HepG2 (cell line): ENCODE measurements around the gene PRM3. TPM values are rescaled to one million over a fixed set of nuclear protein-coding genes. Genes with fewer than 3 reads are reported as not detected.
A peak's percentile ranks its signal among the peaks of the same experiment; 100 is the strongest.

ENCODE experiments used
- AHR ChIP-seq: IDR thresholded peaks from 2 replicates; pipeline ENCODE4 v1.6.1; 2018; ENCODE audit warnings: missing genetic modification reagents, missing compliant biosample characterization
- BORCS8-MEF2B ChIP-seq: sonication (generic); formaldehyde crosslinking; IDR thresholded peaks from 2 replicates; pipeline ENCODE4 v1.8.0; 2022; ENCODE audit warnings: mild to moderate bottlenecking, missing genetic modification reagents
- GRHL1 ChIP-seq: sonication (generic); formaldehyde crosslinking; conservative IDR thresholded peaks from 2 replicates; pipeline ENCODE4 v1.8.0; 2022; ENCODE audit warnings: missing genetic modification reagents
- TBP ChIP-seq: sonication (generic); formaldehyde crosslinking; IDR thresholded peaks from 2 replicates; pipeline ENCODE4 v1.5.0; 2020; ENCODE audit warnings: missing genetic modification reagents
- TBX2 ChIP-seq: sonication (generic); formaldehyde crosslinking; IDR thresholded peaks from 2 replicates; pipeline ENCODE4 v1.5.0; 2020; ENCODE audit warnings: missing genetic modification reagents, mild to moderate bottlenecking, borderline replicate concordance
- TGIF2 ChIP-seq: IDR thresholded peaks from 2 replicates; pipeline ENCODE4 v1.6.1; 2016; ENCODE audit warnings: control low read depth, missing compliant biosample characterization
- USF2 ChIP-seq, 2 experiments: sonication (generic) in 1 of 2; formaldehyde crosslinking in 1 of 2; IDR thresholded peaks; 2 replicates each; pipeline versions ENCODE4 v1.5.1 to v1.6.1; 2011 to 2020; ENCODE audit warnings: borderline replicate concordance in 1 of 2, low read depth in 1 of 2, low read length in 1 of 2, mild to moderate bottlenecking in 1 of 2, missing genetic modification reagents in 1 of 2, moderate library complexity in 1 of 2
- ZMYM2 ChIP-seq: sonication (generic); formaldehyde crosslinking; IDR thresholded peaks from 2 replicates; pipeline ENCODE4 v1.8.0; 2022; ENCODE audit warnings: mild to moderate bottlenecking, missing genetic modification reagents
- ZNF451 ChIP-seq: sonication (generic); formaldehyde crosslinking; IDR thresholded peaks from 2 replicates; pipeline ENCODE4 v1.5.0; 2020; ENCODE audit warnings: mild to moderate bottlenecking, missing genetic modification reagents
- polyA plus RNA-seq, 8 experiments: library from polyadenylated mRNA; depleted of rRNA in 3 of 8; stranded (reverse) in 7 of 8; unstranded in 1 of 8; fragments of >200 nt; fragmentation: Illumina TruSeq in 4 of 8; extraction: Trizol in 4 of 8; gene quantifications; 2 replicates each; pipeline versions ENCODE4 v1.2.1 to v1.2.3, GENCODE V29; 2011 to 2016; ENCODE audit warnings: low read depth in 4 of 8, missing spikeins in 1 of 8, mixed read lengths in 1 of 8; ENCODE audit not compliant: insufficient read depth in 1 of 8
- total RNA-seq, 5 experiments: library from RNA; depleted of rRNA; stranded (reverse); fragments of >200 nt; fragmentation: Illumina TruSeq; extraction: Trizol; gene quantifications; 2 replicates each; pipeline ENCODE4 v1.2.3, GENCODE V29; 2016; ENCODE audit warnings: low read depth in 1 of 5
- TF ChIP-seq, protein P1 (sequence below): sonication (generic); formaldehyde crosslinking; IDR thresholded peaks from 2 replicates; pipeline ENCODE4 v1.5.0; 2020; ENCODE audit warnings: mild to moderate bottlenecking, low read depth, missing genetic modification reagents, borderline replicate concordance
- TF ChIP-seq, protein P2 (sequence below): sonication (generic); formaldehyde crosslinking; IDR thresholded peaks from 2 replicates; pipeline ENCODE4 v1.4.0; 2020; ENCODE audit warnings: missing genetic modification reagents
- TF ChIP-seq, protein P3 (sequence below): sonication (generic); formaldehyde crosslinking; conservative IDR thresholded peaks from 2 replicates; pipeline ENCODE4 v1.4.0; 2020; ENCODE audit warnings: missing genetic modification reagents
- TF ChIP-seq, protein P4 (sequence below): sonication (generic); formaldehyde crosslinking; IDR thresholded peaks from 2 replicates; pipeline ENCODE4 v1.8.1; 2022; ENCODE audit warnings: low read depth, mild to moderate bottlenecking, missing genetic modification reagents
- TF ChIP-seq, protein P5 (sequence below): sonication (generic); formaldehyde crosslinking; IDR thresholded peaks from 2 replicates; pipeline ENCODE4 v1.4.0; 2020; ENCODE audit warnings: missing genetic modification reagents

PRM3 gene
- total and polyA plus RNA-seq, 2 of the 13 experiments (the other 11 are each of a cell fraction or from before 2014, with no cell fraction given), result not detected

DNA sequence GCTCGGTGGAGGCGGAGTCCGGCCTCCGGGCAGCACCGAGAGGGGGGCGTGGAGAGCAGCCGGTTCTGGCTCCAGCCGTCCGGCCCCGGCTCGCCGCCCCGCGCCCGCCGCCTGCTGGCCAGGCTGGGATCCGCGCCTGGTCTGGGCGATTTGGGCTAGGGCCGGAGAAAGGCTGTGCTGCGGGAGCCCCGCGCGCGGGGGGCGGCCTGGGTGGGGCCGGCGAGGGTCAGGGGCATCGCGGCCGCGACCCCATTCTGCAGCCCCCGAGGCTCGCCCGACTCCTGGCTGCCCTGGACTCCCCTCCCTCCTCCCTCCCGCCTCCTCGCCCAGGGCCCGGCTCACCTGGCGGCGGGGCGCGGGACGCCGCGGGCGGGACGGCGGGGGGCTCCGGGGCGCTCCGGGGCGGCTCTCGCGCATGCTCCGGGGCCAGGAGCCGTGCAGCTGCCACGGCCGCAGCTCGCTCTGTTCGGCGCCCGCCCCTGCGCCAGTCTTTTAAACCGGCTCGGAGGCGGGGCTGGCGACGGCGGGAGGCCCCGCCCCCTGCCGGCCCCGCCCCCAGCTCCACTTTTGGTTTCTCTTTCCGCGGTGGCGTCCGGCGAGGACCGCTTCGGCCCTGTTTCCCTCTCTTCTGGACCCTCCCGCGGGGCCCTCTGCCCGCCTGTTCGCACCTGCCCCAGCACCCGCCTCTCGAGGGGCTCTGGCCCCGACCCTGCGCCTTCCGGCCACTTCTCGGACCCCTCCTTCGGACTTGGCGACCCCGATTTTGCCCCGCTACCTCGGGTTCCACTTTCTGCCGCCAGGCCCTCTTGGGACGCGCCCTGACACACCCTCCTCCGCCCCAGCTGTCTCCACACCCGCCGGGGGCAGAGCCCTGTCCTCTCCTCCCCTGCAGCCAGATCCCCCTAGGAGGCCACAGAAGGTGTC lies 17.4 kb downstream of the PRM3 start, which contains the start of gene SOCS1 (continued):
- no peak for TF ChIP-seq GRHL1 (CRISPR knock-in tag)
- 0 out of 2 replicates have a peak, but pooled peaks have one; percentile 40 for TF ChIP-seq TBP (CRISPR knock-in tag)
- TF ChIP-seq, protein P1, sequence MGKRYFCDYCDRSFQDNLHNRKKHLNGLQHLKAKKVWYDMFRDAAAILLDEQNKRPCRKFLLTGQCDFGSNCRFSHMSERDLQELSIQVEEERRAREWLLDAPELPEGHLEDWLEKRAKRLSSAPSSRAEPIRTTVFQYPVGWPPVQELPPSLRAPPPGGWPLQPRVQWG, result no peak
- peak; percentile 70 for TF ChIP-seq TBX2
- peak; percentile 58; the same call in 1 of the 2 replicates for TF ChIP-seq AHR (CRISPR knock-in tag)
- TF ChIP-seq BORCS8-MEF2B (CRISPR knock-in tag), result peak; percentile 20; the same call in 1 of the 2 replicates
- TF ChIP-seq, protein P2, sequence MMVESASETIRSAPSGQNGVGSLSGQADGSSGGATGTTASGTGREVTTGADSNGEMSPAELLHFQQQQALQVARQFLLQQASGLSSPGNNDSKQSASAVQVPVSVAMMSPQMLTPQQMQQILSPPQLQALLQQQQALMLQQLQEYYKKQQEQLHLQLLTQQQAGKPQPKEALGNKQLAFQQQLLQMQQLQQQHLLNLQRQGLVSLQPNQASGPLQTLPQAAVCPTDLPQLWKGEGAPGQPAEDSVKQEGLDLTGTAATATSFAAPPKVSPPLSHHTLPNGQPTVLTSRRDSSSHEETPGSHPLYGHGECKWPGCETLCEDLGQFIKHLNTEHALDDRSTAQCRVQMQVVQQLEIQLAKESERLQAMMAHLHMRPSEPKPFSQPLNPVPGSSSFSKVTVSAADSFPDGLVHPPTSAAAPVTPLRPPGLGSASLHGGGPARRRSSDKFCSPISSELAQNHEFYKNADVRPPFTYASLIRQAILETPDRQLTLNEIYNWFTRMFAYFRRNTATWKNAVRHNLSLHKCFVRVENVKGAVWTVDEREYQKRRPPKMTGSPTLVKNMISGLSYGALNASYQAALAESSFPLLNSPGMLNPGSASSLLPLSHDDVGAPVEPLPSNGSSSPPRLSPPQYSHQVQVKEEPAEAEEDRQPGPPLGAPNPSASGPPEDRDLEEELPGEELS (CRISPR knock-in tag), result peak; percentile 68
- no peak for TF ChIP-seq ZNF451
- no peak for TF ChIP-seq USF2 (IDR thresholded peaks at IDR 0.05; ENCODE audit: low read depth, low read length)
- TF ChIP-seq USF2 (CRISPR knock-in tag; IDR thresholded peaks at IDR 0.05; ENCODE audit: borderline replicate concordance), result peak; percentile 67; the same call in 1 of the 2 replicates
- TF ChIP-seq ZMYM2 (CRISPR knock-in tag), result no peak
- TF ChIP-seq, protein P3, sequence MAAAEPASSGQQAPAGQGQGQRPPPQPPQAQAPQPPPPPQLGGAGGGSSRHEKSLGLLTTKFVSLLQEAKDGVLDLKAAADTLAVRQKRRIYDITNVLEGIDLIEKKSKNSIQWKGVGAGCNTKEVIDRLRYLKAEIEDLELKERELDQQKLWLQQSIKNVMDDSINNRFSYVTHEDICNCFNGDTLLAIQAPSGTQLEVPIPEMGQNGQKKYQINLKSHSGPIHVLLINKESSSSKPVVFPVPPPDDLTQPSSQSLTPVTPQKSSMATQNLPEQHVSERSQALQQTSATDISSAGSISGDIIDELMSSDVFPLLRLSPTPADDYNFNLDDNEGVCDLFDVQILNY (CRISPR knock-in tag), result peak; percentile 48; the same call in 1 of the 2 replicates
- TF ChIP-seq, protein P4, sequence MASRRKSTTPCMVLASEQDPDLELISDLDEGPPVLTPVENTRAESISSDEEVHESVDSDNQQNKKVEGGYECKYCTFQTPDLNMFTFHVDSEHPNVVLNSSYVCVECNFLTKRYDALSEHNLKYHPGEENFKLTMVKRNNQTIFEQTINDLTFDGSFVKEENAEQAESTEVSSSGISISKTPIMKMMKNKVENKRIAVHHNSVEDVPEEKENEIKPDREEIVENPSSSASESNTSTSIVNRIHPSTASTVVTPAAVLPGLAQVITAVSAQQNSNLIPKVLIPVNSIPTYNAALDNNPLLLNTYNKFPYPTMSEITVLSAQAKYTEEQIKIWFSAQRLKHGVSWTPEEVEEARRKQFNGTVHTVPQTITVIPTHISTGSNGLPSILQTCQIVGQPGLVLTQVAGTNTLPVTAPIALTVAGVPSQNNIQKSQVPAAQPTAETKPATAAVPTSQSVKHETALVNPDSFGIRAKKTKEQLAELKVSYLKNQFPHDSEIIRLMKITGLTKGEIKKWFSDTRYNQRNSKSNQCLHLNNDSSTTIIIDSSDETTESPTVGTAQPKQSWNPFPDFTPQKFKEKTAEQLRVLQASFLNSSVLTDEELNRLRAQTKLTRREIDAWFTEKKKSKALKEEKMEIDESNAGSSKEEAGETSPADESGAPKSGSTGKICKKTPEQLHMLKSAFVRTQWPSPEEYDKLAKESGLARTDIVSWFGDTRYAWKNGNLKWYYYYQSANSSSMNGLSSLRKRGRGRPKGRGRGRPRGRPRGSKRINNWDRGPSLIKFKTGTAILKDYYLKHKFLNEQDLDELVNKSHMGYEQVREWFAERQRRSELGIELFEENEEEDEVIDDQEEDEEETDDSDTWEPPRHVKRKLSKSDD (CRISPR knock-in tag), result 0 out of 2 replicates have a peak, but pooled peaks have one; percentile 21
- TF ChIP-seq, protein P5, sequence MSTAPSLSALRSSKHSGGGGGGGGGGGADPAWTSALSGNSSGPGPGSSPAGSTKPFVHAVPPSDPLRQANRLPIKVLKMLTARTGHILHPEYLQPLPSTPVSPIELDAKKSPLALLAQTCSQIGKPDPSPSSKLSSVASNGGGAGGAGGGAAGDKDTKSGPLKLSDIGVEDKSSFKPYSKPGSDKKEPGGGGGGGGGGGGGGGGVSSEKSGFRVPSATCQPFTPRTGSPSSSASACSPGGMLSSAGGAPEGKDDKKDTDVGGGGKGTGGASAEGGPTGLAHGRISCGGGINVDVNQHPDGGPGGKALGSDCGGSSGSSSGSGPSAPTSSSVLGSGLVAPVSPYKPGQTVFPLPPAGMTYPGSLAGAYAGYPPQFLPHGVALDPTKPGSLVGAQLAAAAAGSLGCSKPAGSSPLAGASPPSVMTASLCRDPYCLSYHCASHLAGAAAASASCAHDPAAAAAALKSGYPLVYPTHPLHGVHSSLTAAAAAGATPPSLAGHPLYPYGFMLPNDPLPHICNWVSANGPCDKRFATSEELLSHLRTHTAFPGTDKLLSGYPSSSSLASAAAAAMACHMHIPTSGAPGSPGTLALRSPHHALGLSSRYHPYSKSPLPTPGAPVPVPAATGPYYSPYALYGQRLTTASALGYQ (CRISPR knock-in tag), result peak; percentile 52; the same call in 1 of the 2 replicates
- no peak; the same call in 1 of the 2 replicates for TF ChIP-seq TGIF2
